IMR-90 (cell line): Measurements from ENCODE around the gene SLC34A3.

Experiments
- BHLHE40 ChIP-seq: fragments of 150-350 bp; IDR thresholded peaks from 2 replicates; pipeline ENCODE4 v1.6.1; 2016; ENCODE audit warnings: mild to moderate bottlenecking, low read depth, low read length
- CEBPB ChIP-seq: IDR thresholded peaks from 2 replicates; pipeline ENCODE4 v1.6.1; 2012; ENCODE audit warnings: low read depth, low read length, improper control_type of control experiment
- FOS ChIP-seq: fragments of 150-350 bp; IDR thresholded peaks from 2 replicates; pipeline ENCODE4 v1.6.1; 2016; ENCODE audit warnings: low read depth, low read length
- MXI1 ChIP-seq: IDR thresholded peaks from 2 replicates; pipeline ENCODE4 v1.6.1; 2012; ENCODE audit warnings: low read depth, mild to moderate bottlenecking, low read length, moderate library complexity, borderline replicate concordance
- POLR2A ChIP-seq: IDR thresholded peaks from 2 replicates; pipeline ENCODE4 v1.6.1; 2012; ENCODE audit warnings: mild to moderate bottlenecking, low read depth, low read length
- RAD21 ChIP-seq: IDR thresholded peaks from 2 replicates; pipeline ENCODE4 v1.6.1; 2012; ENCODE audit warnings: low read length, improper control_type of control experiment
- RFX5 ChIP-seq: IDR thresholded peaks from 2 replicates; pipeline ENCODE4 v1.8.0; 2012; ENCODE audit warnings: low read depth, mild to moderate bottlenecking, low read length, moderate library complexity
- TF ChIP-seq, protein P1 (sequence below): conservative IDR thresholded peaks from 2 replicates; pipeline ENCODE4 v1.5.1; 2012; ENCODE audit warnings: mild to moderate bottlenecking, low read depth, low read length, improper control_type of control experiment

GRCh38 chr9:137273095-137273490, 42.4 kb downstream of the SLC34A3 start:
- TF ChIP-seq CEBPB (no peak), MXI1 (no peak), FOS (no peak), POLR2A (no peak), BHLHE40 (no peak), RFX5 (no peak), RAD21 (no peak)
- TF ChIP-seq, protein P1, sequence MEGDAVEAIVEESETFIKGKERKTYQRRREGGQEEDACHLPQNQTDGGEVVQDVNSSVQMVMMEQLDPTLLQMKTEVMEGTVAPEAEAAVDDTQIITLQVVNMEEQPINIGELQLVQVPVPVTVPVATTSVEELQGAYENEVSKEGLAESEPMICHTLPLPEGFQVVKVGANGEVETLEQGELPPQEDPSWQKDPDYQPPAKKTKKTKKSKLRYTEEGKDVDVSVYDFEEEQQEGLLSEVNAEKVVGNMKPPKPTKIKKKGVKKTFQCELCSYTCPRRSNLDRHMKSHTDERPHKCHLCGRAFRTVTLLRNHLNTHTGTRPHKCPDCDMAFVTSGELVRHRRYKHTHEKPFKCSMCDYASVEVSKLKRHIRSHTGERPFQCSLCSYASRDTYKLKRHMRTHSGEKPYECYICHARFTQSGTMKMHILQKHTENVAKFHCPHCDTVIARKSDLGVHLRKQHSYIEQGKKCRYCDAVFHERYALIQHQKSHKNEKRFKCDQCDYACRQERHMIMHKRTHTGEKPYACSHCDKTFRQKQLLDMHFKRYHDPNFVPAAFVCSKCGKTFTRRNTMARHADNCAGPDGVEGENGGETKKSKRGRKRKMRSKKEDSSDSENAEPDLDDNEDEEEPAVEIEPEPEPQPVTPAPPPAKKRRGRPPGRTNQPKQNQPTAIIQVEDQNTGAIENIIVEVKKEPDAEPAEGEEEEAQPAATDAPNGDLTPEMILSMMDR, result no peak
